ENCODE data around the gene MRPS33.

MRPS33 gene

GRCh38 chr7:141012044-141012685, 2.6 kb downstream of the MRPS33 start:
- peak; percentile 69 for DNase-seq (ENCODE audit: low read depth)
- TF ChIP-seq CTCF (conservative IDR thresholded peaks at IDR 0.05; ENCODE audit: control insufficient read depth, insufficient read depth, low read depth, low read length), result peak; percentile 63
- H3K4me3 ChIP-seq (ENCODE audit: control insufficient read depth, low read depth, low read length), result no peak overlapping the region

- no peak overlapping the region for H3K4me3 ChIP-seq (ENCODE audit: control insufficient read depth, low read depth, low read length)
These were observed 3.3 kb downstream of the MRPS33 start for GRCh38 chr7:141011443-141011842.

GRCh38 chr7:141003172-141004065, 11.3 kb downstream of the MRPS33 start:
- H3K4me3 ChIP-seq (ENCODE audit: control insufficient read depth, low read depth, low read length), result no peak overlapping the region

More at GRCh38 chr7:141011443-141011842, 3.3 kb downstream of the MRPS33 start:
- no peak for DNase-seq (ENCODE audit: low read depth)
- TF ChIP-seq CTCF (conservative IDR thresholded peaks at IDR 0.05; ENCODE audit: control insufficient read depth, insufficient read depth, low read depth, low read length), result no peak

GRCh38 chr7:141001546-141001945, 13.2 kb downstream of the MRPS33 start:
- no peak for TF ChIP-seq CTCF (conservative IDR thresholded peaks at IDR 0.05; ENCODE audit: control insufficient read depth, insufficient read depth, low read depth, low read length)
- no peak for DNase-seq (ENCODE audit: low read depth)
- H3K4me3 ChIP-seq (ENCODE audit: control insufficient read depth, low read depth, low read length), result no peak overlapping the region

More at GRCh38 chr7:141003172-141004065, 11.3 kb downstream of the MRPS33 start:
- no peak for DNase-seq (ENCODE audit: low read depth)
- TF ChIP-seq CTCF (conservative IDR thresholded peaks at IDR 0.05; ENCODE audit: control insufficient read depth, insufficient read depth, low read depth, low read length), result no peak

- no peak for TF ChIP-seq CTCF (conservative IDR thresholded peaks at IDR 0.05; ENCODE audit: control insufficient read depth, insufficient read depth, low read depth, low read length)
- no peak overlapping the region for H3K4me3 ChIP-seq (ENCODE audit: control insufficient read depth, low read depth, low read length)
- no peak for DNase-seq (ENCODE audit: low read depth)
These were observed 13.6 kb downstream of the MRPS33 start for GRCh38 chr7:141001122-141001521.

GRCh38 chr7:140998715-140999114, 16.0 kb downstream of the MRPS33 start:
- no peak for TF ChIP-seq CTCF (conservative IDR thresholded peaks at IDR 0.05; ENCODE audit: control insufficient read depth, insufficient read depth, low read depth, low read length)
- H3K4me3 ChIP-seq (ENCODE audit: control insufficient read depth, low read depth, low read length), result no peak overlapping the region
- DNase-seq (ENCODE audit: low read depth), result no peak

All from fibroblast of mammary gland (primary cell).